Body of pancreas (tissue), 4 donors: ENCODE results near the gene ATP8B4. TPM values are rescaled to one million over a fixed set of nuclear protein-coding genes. Genes with fewer than 3 reads are reported as not detected.

ENCODE experiments used
- ATAC-seq: fragments of 150-250 bp; one replicate; pipeline ENCODE4 v1.9.1; 2016
- DNase-seq, 4 donors: peaks; one replicate each; pipeline ENCODE4 v3.0.0-alpha.2; 2019
- H3K27ac ChIP-seq, 4 donors: fragments of 200-600 bp; sonication (generic); 1 replicate in 3 of 4; 2 replicates in 1 of 4; pipeline versions ENCODE4 v1.5.1 to v1.6.1; 2016 to 2019; ENCODE audit warnings: mild to moderate bottlenecking in 1 of 4, mixed read lengths in 1 of 4, moderate library complexity in 1 of 4
- H3K27me3 ChIP-seq, 2 donors: fragments of 200-600 bp; sonication (generic); one replicate each; pipeline ENCODE4 v1.6.0; 2016; ENCODE audit warnings: mild to moderate bottlenecking in 1 of 2
- H3K36me3 ChIP-seq, 2 donors: fragments of 200-600 bp; sonication (generic); replicated peaks in 1 of 2; 2 replicates each; pipeline ENCODE4 v1.5.1; 2016; ENCODE audit warnings: low read depth in 2 of 2; ENCODE audit not compliant: insufficient read depth in 1 of 2
- H3K4me1 ChIP-seq: fragments of 200-600 bp; sonication (generic); one replicate; pipeline ENCODE4 v1.6.0; 2016
- H3K4me3 ChIP-seq, 2 donors: fragments of 200-600 bp; sonication (generic); 1 replicate in 1 of 2; 2 replicates in 1 of 2; pipeline ENCODE4 v1.5.1; 2016 to 2019
- H3K9me3 ChIP-seq, 3 donors: fragments of 200-600 bp; sonication (generic); 1 replicate in 2 of 3; 2 replicates in 1 of 3; pipeline ENCODE4 v1.5.1; 2016
- CTCF ChIP-seq, 7 experiments: fragments of 450-650 bp in 4 of 7; fragments of 200-600 bp in 3 of 7; sonication (generic) in 3 of 7; IDR thresholded peaks; one replicate each; pipeline ENCODE4 v1.5.1; 2016 to 2019; ENCODE audit warnings: antibody characterized with exemption in 7 of 7
- POLR2A ChIP-seq, 3 donors: fragments of 450-650 bp; IDR thresholded peaks; one replicate each; pipeline ENCODE4 v1.6.1; 2016; ENCODE audit warnings: antibody characterized with exemption in 3 of 3, mild to moderate bottlenecking in 2 of 3
- WGBS, 2 donors: methylation state at CpG; one replicate each; pipeline ENCODE4 v1.1.5; 2017; 5-methylcytosine and 5-hydroxymethylcytosine counted together
- intact Hi-C: fragments of 100-400 bp; cut with DNase I; formaldehyde crosslinking; loops from one replicate; pipeline ENCODE4 v1.15.1; 2023
- total RNA-seq, 2 donors: library from RNA; depleted of rRNA; stranded (reverse); fragments of >200 nt; gene quantifications; one replicate each; pipeline ENCODE4 v1.1.0, GENCODE V29; 2016

The ATP8B4 gene
- total RNA-seq, 2 donors from 2014 or later = 3.1 to 6.6 TPM

- no peaks in the 10 kb centered on the region for H3K4me1 ChIP-seq
- no peaks in the 10 kb centered on the region for H3K36me3 ChIP-seq
- intact Hi-C loops = no loop called here
- H3K27me3 ChIP-seq = no peaks in the 10 kb centered on the region
- no peak overlapping the region for H3K4me3 ChIP-seq
- TF ChIP-seq POLR2A (IDR thresholded peaks at IDR 0.05) = no peak
- H3K9me3 ChIP-seq = no peaks in the 10 kb centered on the region
- no peak for DNase-seq
- H3K27ac ChIP-seq = no peak overlapping the region
- 37 to 41% methylated on average over 1 of the region's 1 CpG for WGBS, 2 donors
- ATAC-seq = no peak
Measured at GRCh38 chr15:50067254-50067653, 51.8 kb downstream of the ATP8B4 start.

- ATAC-seq (no peak), DNase-seq (no peak)
- intact Hi-C loops = no loop called here
- Histone ChIP-seq H3K4me3 (no peak overlapping the region), H3K27me3 (no peaks in the 10 kb centered on the region), H3K27ac (no peak overlapping the region), H3K4me1 (no peaks in the 10 kb centered on the region), H3K9me3 (no peaks in the 10 kb centered on the region), H3K36me3 (no peaks in the 10 kb centered on the region)
- WGBS, 2 donors = 46 to 57% methylated on average over 4 of the region's 4 CpGs
- TF ChIP-seq CTCF (IDR thresholded peaks at IDR 0.05) (no peak), POLR2A (IDR thresholded peaks at IDR 0.05) (no peak)
Measured at GRCh38 chr15:50066666-50067065, 52.4 kb downstream of the ATP8B4 start.

GRCh38 chr15:50066202-50066601, 52.8 kb downstream of the ATP8B4 start:
- H3K27ac ChIP-seq = no peak overlapping the region
- DNase-seq (no peak), ATAC-seq (no peak)
- 33 to 45% methylated on average over 2 of the region's 2 CpGs for WGBS, 2 donors
- intact Hi-C loops = no loop called here
- no peak overlapping the region for H3K4me3 ChIP-seq
- no peaks in the 10 kb centered on the region for H3K36me3 ChIP-seq
- no peaks in the 10 kb centered on the region for H3K4me1 ChIP-seq
- TF ChIP-seq CTCF (IDR thresholded peaks at IDR 0.05) (no peak), POLR2A (IDR thresholded peaks at IDR 0.05) (no peak)
- H3K27me3 ChIP-seq = no peaks in the 10 kb centered on the region
- H3K9me3 ChIP-seq = no peaks in the 10 kb centered on the region

GRCh38 chr15:50065279-50065678, 53.8 kb downstream of the ATP8B4 start:
- no peak for DNase-seq
- intact Hi-C loops = no loop called here
- no peak overlapping the region for H3K4me3 ChIP-seq
- H3K27me3 ChIP-seq = no peaks in the 10 kb centered on the region
- H3K27ac ChIP-seq = no peak overlapping the region
- H3K9me3 ChIP-seq = no peaks in the 10 kb centered on the region
- ATAC-seq = no peak
- no peaks in the 10 kb centered on the region for H3K36me3 ChIP-seq
- TF ChIP-seq POLR2A (IDR thresholded peaks at IDR 0.05) (no peak), CTCF (IDR thresholded peaks at IDR 0.05) (no peak)
- H3K4me1 ChIP-seq = no peaks in the 10 kb centered on the region
- WGBS, 2 donors = 43 to 62% methylated on average over 2 of the region's 2 CpGs

- 52 to 71% methylated on average over 4 of the region's 4 CpGs for WGBS, 2 donors
- Histone ChIP-seq H3K9me3 (no peaks in the 10 kb centered on the region), H3K4me3 (no peak overlapping the region), H3K27me3 (no peaks in the 10 kb centered on the region), H3K4me1 (no peaks in the 10 kb centered on the region), H3K27ac (no peak overlapping the region), H3K36me3 (no peaks in the 10 kb centered on the region)
- DNase-seq = no peak
- no peak for ATAC-seq
- no peak for TF ChIP-seq CTCF (IDR thresholded peaks at IDR 0.05)
- TF ChIP-seq POLR2A (IDR thresholded peaks at IDR 0.05) = no peak
- intact Hi-C loops = no loop called here
Measured at GRCh38 chr15:50064673-50065072, 54.4 kb downstream of the ATP8B4 start.
